ENCODE data around the gene WNT11.
A peak's percentile ranks its signal among the peaks of the same experiment; 100 is the strongest.

WNT11 gene

GRCh38 chr11:76237914-76238313 is 31.6 kb upstream of the WNT11 start:
- no peak for DNase-seq (ENCODE audit: low read depth in 2 of 2)

- DNase-seq (ENCODE audit: low read depth in 2 of 2) = no peak
These were observed 30.8 kb upstream of the WNT11 start for GRCh38 chr11:76237000-76237649.

- peak in 1 of 2 donors; percentile 9 for DNase-seq (ENCODE audit: low read depth in 2 of 2)
These were observed 30.0 kb upstream of the WNT11 start for GRCh38 chr11:76236092-76236999.

DNA sequence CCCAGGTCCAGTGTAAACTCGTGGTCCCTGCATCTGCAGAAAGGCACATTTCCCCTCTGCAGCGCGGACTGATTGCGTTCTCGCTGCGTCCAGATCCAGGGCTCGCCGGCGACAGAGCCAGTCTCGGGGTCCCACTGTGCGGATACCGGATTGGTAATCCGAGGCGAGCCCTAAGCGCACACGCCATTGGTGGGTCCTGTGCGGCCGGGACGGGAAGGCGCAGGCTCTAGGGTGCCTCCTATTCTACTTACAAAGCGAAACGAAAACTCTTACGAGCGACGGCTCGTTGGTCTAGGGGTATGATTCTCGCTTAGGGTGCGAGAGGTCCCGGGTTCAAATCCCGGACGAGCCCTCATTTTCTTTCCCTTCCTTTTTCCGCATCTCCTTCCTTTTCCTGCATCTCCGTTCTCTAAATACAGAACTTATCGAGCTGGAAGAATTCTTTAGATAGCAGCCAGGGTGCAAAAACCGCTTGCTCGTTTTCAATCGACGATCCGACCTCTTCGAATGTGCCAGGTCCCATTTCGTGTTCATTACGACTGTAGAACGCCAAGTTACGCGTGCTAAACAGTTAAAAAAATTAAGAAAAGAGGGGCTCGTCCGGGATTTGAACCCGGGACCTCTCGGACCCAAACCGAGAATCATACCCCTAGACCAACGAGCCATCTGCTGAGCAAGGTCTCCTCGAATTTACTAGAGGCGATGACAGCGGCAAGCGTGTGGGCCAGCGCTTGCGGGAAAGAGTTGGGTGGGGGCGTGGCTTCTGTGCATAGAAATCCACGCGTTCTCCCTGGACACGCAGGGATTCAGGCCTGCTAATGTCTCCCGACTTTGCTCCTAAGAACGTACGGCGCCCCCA is 29.2 kb upstream of the WNT11 start:
- DNase-seq (ENCODE audit: low read depth in 2 of 2) = peak; percentile 82 to 90

GRCh38 chr11:76234416-76235232 is 28.3 kb upstream of the WNT11 start:
- DNase-seq (ENCODE audit: low read depth in 2 of 2) = peak in 1 of 2 donors; percentile 9

GRCh38 chr11:76234021-76234415 is 27.7 kb upstream of the WNT11 start:
- DNase-seq (ENCODE audit: low read depth in 2 of 2) = no peak

DNA sequence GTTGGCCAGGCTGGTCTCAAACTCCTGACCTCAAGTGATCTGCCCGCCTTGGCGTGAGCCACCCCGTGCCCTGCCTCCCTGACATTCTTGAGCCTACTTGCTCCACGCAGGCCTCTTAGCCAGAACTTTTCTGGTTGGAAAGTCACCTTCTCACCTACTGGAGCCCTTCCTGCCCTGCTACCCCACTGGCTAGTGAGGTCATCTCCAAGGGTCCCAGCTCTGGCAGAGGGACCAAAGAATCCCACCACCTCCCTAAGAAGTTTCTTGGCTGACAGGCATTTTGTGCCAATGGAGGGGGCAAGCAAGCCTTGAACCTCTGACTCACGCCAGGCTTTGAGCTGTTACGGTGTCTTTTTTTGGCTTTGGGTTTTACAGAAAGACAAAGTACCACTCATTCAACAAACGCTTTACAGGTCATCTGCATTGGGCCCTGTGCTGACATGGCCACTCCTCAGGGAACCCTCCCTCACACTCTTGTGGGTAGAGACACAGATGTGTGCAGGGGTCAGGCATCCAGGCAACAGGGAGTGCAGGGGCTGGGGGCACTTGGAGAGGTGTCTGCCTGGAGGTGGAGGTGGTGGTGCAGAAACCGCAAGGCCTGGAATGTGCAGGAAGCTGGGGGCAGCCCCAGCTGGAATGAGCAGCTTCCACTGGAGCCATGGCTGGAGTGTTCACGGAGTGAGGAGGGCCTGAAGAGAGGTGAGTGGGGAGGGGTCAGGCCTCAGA is 27.1 kb upstream of the WNT11 start:
- no peak for DNase-seq (ENCODE audit: low read depth in 2 of 2)

- DNase-seq (ENCODE audit: low read depth in 2 of 2) = no peak
These were observed 25.8 kb upstream of the WNT11 start for GRCh38 chr11:76232026-76232665.

- no peak for DNase-seq (ENCODE audit: low read depth in 2 of 2)
These were observed 24.9 kb upstream of the WNT11 start for GRCh38 chr11:76231121-76231738.

DNA sequence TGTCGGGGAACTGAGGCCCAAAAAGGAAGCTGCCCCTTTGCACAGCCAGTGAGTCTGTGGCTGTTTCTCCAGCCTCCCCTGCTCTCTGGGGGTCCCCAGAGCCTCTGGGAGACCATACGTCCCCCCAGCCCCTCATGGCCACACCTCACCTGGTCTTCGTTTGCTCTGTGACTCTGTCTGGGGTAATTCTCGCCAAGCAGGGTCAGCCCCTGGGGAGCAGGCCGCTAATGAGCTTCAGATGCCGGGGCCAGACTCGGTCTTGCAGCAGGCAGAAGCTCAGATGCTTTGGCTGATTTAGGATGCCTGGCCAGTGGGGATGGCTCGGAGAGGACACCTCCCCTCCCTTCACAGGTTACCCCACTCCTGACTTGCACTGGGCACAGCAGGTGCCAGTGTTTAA is 24.1 kb upstream of the WNT11 start:
- no peak for DNase-seq (ENCODE audit: low read depth in 2 of 2)

DNA sequence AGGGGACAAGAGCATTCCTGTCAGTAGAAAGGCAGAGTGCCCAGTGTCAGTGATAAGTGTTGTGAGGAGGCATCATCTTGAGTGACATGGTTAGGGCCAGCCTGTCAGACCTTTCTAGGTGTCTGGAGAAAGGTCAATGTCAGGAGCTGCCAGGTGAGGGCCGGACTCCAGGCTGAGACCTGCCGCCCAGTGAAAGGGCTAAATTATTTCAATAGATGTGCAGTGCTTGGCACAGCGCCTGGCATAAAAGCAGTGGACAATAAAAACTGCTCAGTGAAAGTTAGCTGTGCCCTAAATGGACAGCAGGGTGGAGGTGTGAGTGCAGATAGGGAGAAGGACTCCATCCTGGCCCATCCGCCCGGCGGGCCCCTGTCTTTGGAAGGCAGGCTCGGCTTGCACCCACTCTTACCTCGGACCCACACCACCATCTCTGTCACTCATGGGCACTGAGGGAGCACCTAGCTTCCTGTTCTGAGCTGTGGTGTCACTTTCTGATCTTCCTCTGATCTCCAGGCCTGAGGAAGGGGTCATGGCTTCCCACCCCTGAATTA is 23.5 kb upstream of the WNT11 start:
- DNase-seq (ENCODE audit: low read depth in 2 of 2) = no peak

DNA sequence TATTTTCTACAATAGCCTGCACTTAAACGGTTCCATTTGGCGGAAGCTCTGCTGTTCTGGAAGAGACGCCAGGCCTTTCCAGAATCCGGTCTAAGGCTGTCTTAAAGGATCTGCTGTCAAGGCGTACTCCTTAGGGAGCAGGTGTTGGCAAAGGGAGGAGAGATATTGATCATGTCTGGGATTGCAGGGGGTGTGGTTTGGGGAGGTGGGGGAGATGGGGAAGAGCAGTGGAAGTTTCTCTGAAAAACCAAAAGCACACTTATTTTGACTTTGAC is 22.5 kb upstream of the WNT11 start:
- DNase-seq (ENCODE audit: low read depth in 2 of 2) = no peak

GRCh38 chr11:76228071-76228874 is 22.0 kb upstream of the WNT11 start:
- no peak for DNase-seq (ENCODE audit: low read depth in 2 of 2)

GRCh38 chr11:76226626-76227025 is 20.3 kb upstream of the WNT11 start:
- DNase-seq (ENCODE audit: low read depth in 2 of 2) = no peak

DNA sequence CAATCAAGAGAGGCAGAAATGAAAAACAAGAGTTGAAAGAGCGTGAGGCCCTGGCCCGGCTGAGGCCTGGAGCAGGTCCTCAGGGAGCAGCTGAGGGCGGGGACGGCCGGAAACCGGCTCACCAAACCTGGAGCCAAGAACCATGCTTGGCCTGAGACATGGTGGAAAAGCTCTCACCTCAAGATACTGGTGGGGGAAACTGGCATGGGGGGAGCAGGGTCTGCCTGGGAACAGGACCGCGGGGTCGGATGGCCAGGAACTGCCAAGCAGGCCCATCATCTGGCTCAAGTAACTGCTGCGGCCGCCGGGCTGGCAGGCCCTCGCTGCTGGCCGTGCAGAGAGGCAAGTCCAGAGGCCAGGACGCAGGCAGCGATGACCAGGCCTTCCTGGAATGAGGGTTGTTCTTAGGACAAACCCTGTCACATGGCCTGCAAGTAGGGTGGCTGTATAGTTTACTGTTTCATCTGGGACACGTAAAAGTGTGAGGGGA is 18.9 kb upstream of the WNT11 start:
- DNase-seq (ENCODE audit: low read depth in 2 of 2) = no peak

- DNase-seq (ENCODE audit: low read depth in 2 of 2) = no peak
These were observed 18.3 kb upstream of the WNT11 start for GRCh38 chr11:76224461-76225121.

DNA sequence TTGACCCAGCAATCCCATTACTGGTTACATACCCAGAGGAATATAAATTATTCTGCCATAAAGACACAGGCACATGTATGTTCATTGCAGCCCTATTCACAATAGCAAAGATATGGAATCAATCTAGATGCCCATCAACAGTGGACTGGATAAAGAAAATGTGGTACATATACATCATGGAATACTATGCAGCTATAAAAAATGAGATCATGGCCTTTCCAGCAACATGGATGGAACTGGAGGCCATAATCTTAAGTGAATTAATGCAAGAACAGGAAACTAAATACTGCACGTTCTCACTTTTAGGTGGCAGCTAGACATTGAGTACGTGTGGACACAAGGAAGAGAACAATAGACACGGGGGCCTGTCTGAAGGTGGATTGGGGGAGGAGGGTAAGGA is 15.1 kb upstream of the WNT11 start:
- DNase-seq (ENCODE audit: low read depth in 2 of 2) = no peak

GRCh38 chr11:76219243-76219642 is 12.9 kb upstream of the WNT11 start:
- no peak for DNase-seq (ENCODE audit: low read depth in 2 of 2)
